ENCODE measurements around the gene ZNF32.

- TF ChIP-seq CTCF (conservative IDR thresholded peaks at IDR 0.05) (no peak), EZH2 (IDR thresholded peaks at IDR 0.05; ENCODE audit: low read depth) (no peak)
These were observed 31.8 kb downstream of the ZNF32 start for GRCh38 chr10:43616697-43617370.

All from PC-9 (cell line).